ENCODE measurements around the gene STX11.
A peak's percentile ranks its signal among the peaks of the same experiment; 100 is the strongest.

The STX11 gene

DNA sequence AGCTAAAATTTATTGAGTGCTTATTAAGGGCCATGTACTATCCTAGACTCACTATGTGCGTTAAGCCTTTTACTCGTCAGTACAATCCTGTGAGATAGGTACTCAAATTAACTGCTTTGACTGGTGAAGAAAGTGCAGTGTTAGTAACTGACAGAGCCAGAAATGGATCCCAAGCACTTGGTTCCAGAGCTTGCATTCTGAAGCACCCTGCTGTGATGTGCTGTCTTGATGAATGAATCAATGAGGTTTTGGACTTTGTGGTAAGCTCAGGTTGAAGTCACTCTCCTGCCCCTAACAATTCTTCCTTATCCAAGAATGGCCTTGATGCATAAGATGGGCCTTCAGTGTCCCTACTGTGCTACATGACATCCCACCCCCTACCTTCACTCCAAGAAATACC is 3.7 kb downstream of the STX11 start:
- Mint-ChIP-seq H3K9me3 (no peaks in the 10 kb centered on the region), H3K4me3 (peak overlapping the region; percentile 17 to 33), H3K27me3 (peaks cover 5% of the 10 kb centered on the region), H3K27ac (no peak overlapping the region), H3K4me1 (peaks cover 80% of the 10 kb centered on the region)
- no peak for ATAC-seq
- no peak for DNase-seq

DNA sequence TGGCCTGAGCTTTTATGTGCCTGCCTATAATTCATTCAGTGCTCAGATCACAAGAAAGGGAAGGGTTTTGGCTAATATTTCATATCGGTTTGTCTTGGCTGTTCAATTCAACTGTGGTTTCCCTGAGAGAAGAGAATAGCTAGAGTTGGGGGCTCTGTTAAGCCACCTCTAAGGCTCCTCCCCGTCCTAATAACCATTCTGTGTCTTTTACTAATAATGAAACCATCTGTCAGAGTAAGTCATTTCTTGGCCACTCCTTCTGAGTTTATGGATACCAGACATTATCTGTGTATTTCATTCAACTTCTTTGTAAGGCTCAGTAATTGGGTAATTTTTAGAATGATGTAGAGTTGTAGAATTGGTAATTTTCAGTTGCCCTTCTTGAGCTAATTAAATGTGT is 5.2 kb downstream of the STX11 start:
- Mint-ChIP-seq H3K4me1 (peaks cover 74% of the 10 kb centered on the region), H3K9me3 (no peaks in the 10 kb centered on the region), H3K27me3 (no peaks in the 10 kb centered on the region), H3K4me3 (peak overlapping the region; percentile 53 to 67), H3K27ac (peak overlapping the region in 1 of 2 donors; percentile 20)
- no peak for DNase-seq
- ATAC-seq: peak; percentile 39

DNA sequence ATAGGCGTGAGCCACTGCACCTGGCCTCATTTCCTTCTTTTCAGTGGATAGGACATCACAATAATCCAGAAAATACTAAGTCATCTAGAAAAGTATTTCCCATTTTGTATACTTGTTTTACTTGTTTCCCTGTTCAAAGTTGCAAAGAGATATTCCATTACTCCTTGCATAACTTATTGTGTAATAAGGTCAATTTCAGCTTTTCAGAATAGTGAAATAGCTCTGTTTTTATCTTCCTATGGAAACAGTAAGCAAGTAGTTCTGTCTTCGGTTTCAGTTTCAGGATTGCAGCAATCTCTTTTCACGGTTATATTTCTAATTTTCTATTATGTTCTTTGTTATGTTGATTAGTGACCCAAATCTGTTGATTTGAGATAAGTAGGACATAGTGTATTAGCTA is 6.0 kb downstream of the STX11 start:
- Mint-ChIP-seq H3K4me1 (peaks cover 72% of the 10 kb centered on the region), H3K9me3 (no peaks in the 10 kb centered on the region), H3K27me3 (no peaks in the 10 kb centered on the region), H3K27ac (peak overlapping the region in 1 of 2 donors; percentile 83), H3K4me3 (peak overlapping the region; percentile 64 to 70)
- DNase-seq (no peak), ATAC-seq (no peak)

DNA sequence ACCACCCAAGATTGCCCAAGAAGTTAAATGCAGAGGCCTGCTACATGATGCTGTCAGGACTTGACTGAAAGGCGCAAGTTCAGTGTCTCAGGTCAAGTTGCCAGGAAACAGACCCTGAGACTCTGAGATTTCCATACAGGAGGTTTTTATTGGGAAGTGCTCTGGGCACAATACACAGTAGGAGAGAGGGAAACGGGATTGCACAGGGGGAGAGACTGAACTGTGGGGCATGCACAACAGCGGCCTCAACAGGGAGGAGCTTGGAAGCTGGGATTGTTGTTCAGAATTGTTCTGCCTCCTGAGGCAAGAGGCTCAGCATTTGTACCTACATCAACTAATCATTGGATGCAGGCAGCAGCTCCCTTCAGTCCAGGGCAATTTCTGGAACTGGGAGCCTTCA is 6.7 kb downstream of the STX11 start:
- Mint-ChIP-seq H3K4me3 (no peak overlapping the region), H3K9me3 (no peaks in the 10 kb centered on the region), H3K4me1 (peaks cover 69% of the 10 kb centered on the region), H3K27ac (no peak overlapping the region), H3K27me3 (no peaks in the 10 kb centered on the region)
- DNase-seq (no peak), ATAC-seq (no peak)

DNA sequence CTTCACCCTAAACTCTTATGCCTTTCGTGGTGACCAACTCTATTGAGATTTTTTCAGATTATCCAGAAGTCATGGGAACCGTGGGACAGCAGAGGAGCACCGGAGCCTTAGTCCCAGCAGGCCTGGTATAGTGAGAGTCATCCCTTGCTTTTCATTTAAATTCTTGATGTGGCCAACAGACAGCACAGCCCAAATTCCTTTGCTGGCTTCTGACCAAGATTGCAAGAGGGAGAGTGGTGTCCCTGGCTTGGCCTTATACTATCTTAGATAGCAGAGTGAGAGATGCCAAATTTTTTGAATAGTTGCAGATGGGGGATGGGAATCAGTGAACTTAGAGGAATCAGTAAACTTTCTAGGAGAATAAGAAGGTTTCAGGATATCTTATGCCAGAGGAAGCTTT is 7.8 kb downstream of the STX11 start:
- H3K4me1 Mint-ChIP-seq: peaks cover 66% of the 10 kb centered on the region
- no peak overlapping the region for H3K4me3 Mint-ChIP-seq
- DNase-seq (no peak), ATAC-seq (no peak)
- H3K9me3 Mint-ChIP-seq: no peaks in the 10 kb centered on the region
- H3K27ac Mint-ChIP-seq: peak overlapping the region in 1 of 2 donors; percentile 52
- H3K27me3 Mint-ChIP-seq: no peaks in the 10 kb centered on the region

DNA sequence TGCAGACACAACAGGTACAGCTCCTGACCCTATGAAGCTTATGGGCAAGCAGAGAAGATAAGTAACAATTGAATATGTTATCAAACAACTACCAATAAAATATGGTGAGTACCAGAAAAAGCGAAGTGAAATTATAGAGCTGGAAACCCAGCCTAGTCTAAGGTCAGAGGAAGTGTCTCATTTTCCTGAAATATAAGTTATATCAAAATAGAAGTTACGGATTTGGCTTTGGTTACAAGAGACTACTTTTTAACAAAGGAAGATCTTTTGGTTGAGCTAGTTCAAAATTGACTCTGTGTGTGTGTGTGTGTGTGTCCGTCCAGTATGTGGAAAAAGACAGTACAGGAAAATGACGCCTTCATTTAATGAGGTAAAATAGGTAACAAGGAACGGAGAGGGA is 8.9 kb downstream of the STX11 start:
- peaks cover 55% of the 10 kb centered on the region for H3K4me1 Mint-ChIP-seq
- H3K27me3 Mint-ChIP-seq: no peaks in the 10 kb centered on the region
- no peak overlapping the region for H3K4me3 Mint-ChIP-seq
- no peak for ATAC-seq
- no peak overlapping the region for H3K27ac Mint-ChIP-seq
- DNase-seq: no peak
- H3K9me3 Mint-ChIP-seq: no peaks in the 10 kb centered on the region

DNA sequence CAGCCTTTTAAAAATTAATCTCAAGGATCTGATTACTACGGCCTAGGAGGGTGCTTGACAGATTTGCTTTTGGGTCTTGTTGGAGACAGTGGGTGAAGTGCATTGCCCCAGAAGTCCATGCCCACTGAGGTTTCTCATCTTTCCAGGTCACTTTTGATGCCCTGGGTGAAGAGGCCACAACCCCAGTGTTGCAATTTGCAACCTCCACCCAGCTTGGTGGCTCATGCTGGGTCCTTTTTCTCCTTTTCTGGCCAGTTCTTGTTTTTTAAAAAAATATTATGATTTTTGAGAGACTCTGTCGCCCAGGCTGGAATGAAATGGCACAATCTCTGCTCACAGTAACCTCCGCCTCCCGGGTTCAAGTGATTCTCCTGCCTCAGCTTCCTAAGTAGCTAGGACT is 9.4 kb downstream of the STX11 start:
- Mint-ChIP-seq H3K27me3 (no peaks in the 10 kb centered on the region), H3K9me3 (no peaks in the 10 kb centered on the region), H3K4me3 (no peak overlapping the region), H3K27ac (no peak overlapping the region), H3K4me1 (peaks cover 50% of the 10 kb centered on the region)
- no peak for ATAC-seq
- DNase-seq: no peak

DNA sequence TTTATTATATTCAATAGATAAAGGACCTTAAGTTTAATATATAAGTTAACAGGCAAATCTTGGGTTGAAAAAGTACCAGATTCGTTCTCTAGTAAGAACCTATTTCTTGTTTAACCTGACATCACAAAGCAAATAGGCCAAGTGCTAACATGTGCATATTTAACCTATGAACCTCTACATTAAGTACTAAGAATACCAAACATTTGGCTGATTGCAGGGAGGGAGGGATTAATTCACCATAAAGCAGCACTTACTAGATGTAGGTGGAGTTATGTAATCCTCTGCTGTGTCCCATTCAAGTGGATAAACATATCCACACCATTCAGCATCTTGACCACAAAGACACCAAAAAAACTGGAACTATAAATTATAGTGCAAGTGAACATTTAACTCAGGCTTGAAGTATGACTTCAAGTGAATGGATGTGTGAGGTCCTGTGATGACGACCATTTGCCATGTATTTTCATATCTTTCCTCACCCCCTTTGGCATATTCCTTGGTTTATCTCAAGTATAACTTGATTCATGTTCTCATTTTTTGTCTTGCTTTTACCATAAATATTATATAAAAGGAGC is 10.2 kb downstream of the STX11 start:
- no peak for ATAC-seq
- Mint-ChIP-seq H3K27ac (peak overlapping the region in 1 of 2 donors; percentile 57), H3K9me3 (no peaks in the 10 kb centered on the region), H3K4me1 (peaks cover 42% of the 10 kb centered on the region), H3K4me3 (no peak overlapping the region), H3K27me3 (no peaks in the 10 kb centered on the region)
- no peak for DNase-seq

DNA sequence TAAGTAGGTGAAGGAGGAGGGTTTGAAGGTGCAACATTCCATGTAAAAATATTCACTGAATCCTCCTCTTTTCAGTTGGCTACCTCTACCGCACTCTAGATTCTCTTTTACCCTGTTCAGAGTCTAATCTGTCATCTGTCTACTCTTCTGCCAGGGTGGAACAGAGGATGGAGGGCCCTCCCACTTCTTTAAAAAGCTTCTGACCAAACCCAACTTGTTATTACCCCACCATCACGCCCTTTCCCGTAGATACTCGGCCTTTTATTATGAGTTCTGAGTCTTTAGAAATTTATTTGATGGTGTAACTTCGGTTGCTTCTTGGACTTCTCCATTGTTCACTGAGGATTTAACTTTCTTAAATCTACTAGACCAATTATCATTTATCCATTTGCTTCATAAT is 11.7 kb downstream of the STX11 start:
- Mint-ChIP-seq H3K4me3 (no peak overlapping the region), H3K27ac (no peak overlapping the region), H3K4me1 (peaks cover 27% of the 10 kb centered on the region), H3K9me3 (no peaks in the 10 kb centered on the region), H3K27me3 (no peaks in the 10 kb centered on the region)
- DNase-seq: no peak
- ATAC-seq: no peak

DNA sequence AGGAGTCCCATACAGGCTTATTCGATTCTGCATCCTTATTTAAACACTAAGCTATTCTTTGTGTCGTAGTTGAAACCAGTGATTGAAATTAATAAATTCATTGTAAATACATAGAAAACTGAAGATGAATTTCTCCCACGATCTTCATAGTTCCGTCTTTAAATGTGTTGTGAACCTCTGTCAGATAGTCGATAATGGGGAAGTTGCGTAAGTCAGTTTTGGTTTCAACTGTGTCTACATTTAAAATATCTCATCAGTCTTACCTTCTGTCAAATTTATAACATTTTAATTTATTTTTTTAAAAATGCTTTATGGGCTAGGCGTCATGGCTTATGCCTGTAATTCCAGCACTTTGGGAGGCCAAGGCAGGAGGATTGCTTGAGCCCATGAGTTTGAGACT is 12.7 kb downstream of the STX11 start:
- ATAC-seq (no peak), DNase-seq (no peak)
- Mint-ChIP-seq H3K27ac (no peak overlapping the region), H3K9me3 (no peaks in the 10 kb centered on the region), H3K27me3 (no peaks in the 10 kb centered on the region), H3K4me1 (peaks cover 17% of the 10 kb centered on the region), H3K4me3 (no peak overlapping the region)

DNA sequence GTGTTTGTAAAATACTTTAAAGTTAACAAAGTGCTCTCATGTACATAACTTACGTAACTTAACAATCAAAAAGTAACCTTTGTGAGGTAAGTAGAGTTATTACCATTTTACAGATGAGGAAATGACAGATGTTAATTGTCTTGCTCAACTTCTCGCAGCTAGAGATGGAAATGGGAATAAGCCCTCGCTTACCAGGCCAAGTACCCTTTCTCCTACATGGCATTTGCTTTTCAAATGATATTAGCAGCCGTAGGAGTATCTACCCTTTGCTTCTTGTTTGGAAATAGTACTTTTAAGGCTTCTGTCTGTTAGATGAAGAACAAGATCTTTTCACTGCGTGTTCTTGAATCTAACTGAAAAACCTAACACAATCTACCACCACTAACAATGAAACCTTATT is 15.5 kb downstream of the STX11 start:
- Mint-ChIP-seq H3K9me3 (no peaks in the 10 kb centered on the region), H3K27ac (no peak overlapping the region), H3K4me1 (peaks cover 7% of the 10 kb centered on the region), H3K4me3 (no peak overlapping the region), H3K27me3 (no peaks in the 10 kb centered on the region)
- no peak for DNase-seq
- ATAC-seq: no peak

DNA sequence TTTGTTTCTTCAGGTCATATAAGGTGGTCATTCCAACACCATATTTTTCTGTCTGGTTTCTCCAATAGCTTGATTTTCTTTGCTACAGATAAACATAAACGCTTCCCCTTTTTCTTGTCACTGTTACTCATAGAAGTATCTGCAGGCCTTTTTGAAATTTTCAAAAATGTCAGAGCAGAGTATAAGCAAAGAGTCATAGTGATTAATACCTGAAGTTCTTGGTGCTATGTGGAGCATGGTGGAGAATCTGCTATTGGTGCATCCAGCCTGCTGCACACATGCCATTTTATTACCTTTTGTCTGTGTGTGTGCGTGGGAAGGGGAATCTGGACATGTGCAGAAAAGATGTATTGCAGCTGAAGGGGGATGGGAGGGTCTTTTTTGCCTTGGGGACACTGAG is 19.7 kb downstream of the STX11 start:
- H3K27me3 Mint-ChIP-seq: no peaks in the 10 kb centered on the region
- DNase-seq: no peak
- no peak for ATAC-seq
- no peak overlapping the region for H3K4me3 Mint-ChIP-seq
- H3K9me3 Mint-ChIP-seq: no peaks in the 10 kb centered on the region
- no peak overlapping the region for H3K27ac Mint-ChIP-seq
- H3K4me1 Mint-ChIP-seq: peaks cover 11% of the 10 kb centered on the region

DNA sequence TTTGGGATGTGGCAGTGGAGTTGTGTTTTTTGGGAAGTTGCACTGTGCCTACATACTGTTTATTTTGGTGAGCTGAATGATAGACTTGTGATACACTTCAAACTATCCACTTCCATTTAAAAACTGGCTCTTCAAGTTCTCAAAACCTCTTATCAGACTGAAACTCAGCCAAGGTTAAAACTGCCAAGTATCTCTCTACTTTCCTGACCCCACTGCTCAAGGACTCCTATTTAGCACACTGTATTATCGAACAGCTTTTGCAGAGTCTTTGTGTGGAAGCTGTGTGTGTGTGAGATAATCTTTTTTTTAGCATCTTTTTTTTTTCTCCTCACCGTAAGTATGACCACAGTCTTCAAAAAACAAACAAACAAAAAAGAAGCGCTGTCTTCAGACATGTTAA is 21.1 kb downstream of the STX11 start:
- DNase-seq: no peak
- H3K27me3 Mint-ChIP-seq: no peaks in the 10 kb centered on the region
- no peak overlapping the region for H3K4me3 Mint-ChIP-seq
- ATAC-seq: no peak
- no peak overlapping the region for H3K27ac Mint-ChIP-seq
- no peaks in the 10 kb centered on the region for H3K9me3 Mint-ChIP-seq
- peaks cover 13% of the 10 kb centered on the region for H3K4me1 Mint-ChIP-seq

DNA sequence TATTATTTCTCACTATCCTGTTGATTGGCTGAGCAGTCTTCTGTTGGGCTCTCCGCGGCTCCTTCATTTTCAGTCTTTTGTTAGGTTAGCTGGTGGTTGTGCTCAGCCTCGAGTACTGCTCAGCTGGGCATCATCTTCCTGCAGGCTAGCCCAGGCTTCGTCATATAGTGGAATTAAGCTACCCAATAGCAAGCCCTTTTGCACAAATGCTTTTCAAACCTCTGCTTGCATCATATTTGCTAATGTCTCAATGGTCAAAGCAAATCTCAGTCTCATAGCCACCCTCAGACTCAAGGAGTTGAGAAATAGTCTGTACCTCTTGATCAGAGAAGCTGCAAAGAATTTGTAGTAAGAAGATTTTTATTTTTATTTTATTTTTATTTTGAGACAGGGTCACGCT is 23.7 kb downstream of the STX11 start:
- H3K4me3 Mint-ChIP-seq: no peak overlapping the region
- H3K27me3 Mint-ChIP-seq: no peaks in the 10 kb centered on the region
- peaks cover 33% of the 10 kb centered on the region for H3K4me1 Mint-ChIP-seq
- no peak overlapping the region for H3K27ac Mint-ChIP-seq
- ATAC-seq: no peak
- no peaks in the 10 kb centered on the region for H3K9me3 Mint-ChIP-seq
- no peak for DNase-seq

DNA sequence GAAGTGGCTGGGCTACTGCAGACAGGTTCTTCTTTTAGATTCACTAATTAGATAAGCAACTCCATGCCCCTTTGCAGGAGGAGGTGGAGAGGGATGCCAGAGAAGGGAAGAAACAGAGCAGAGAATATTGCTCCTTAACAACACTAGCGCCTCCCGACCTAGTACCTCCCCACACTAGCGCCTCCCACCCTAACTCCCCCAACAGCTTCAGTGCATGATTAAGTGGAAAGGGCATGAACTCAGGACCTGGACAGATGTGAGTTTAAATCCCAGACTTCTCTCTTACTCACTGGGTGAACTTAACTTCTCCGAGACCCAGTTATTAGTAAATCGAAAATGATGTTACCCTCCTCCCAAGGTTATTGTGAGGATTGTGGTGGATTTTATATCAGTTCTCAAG is 25.7 kb downstream of the STX11 start:
- peaks cover 51% of the 10 kb centered on the region for H3K4me1 Mint-ChIP-seq
- ATAC-seq (no peak), DNase-seq (no peak)
- no peak overlapping the region for H3K27ac Mint-ChIP-seq
- H3K4me3 Mint-ChIP-seq: no peak overlapping the region
- H3K27me3 Mint-ChIP-seq: no peaks in the 10 kb centered on the region
- H3K9me3 Mint-ChIP-seq: peaks cover 0 to 4% of the 10 kb centered on the region in 2 donors

DNA sequence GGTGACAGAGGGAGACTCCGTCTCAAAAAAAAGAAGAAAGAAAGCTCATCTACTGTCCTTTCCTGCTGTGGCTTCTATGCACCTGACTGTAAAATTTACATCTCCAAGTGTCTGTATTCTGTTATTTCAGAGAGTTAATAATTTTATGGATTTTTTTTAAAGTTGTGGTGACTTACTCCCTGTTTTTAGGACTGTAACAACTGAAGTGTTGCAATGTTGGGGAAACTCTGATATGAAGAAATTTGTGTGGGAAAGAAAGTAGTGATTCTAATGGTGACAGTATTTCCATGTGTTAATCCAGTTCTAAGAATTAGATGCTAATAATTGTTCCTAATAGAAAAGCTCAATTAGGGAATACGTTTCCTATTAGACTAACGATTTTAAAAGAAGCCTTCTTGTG is 27.4 kb downstream of the STX11 start:
- Mint-ChIP-seq H3K27me3 (no peaks in the 10 kb centered on the region), H3K9me3 (peaks cover 0 to 4% of the 10 kb centered on the region in 2 donors), H3K4me1 (peaks cover 62% of the 10 kb centered on the region), H3K4me3 (no peak overlapping the region), H3K27ac (peak overlapping the region in 1 of 2 donors; percentile 21)
- ATAC-seq (no peak), DNase-seq (no peak)

DNA sequence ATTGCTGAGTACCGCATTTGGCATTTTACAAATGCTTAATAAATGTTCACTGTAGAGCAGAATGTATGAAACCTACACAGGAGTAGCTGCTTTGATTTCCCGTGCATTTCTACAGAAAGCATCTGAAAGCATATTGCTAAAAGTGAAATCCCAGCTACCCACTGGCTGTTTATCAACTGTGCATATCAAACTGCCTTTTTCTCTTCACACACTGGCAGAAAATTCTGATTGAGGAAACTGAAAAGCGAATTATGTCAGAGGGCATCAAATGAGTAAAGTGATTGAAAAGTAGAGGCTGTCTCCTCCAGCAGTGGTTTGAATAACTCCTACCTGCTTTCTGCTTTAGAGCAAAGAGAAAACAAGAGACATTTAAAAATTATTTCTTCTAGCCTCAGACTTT is 28.0 kb downstream of the STX11 start:
- no peak overlapping the region for H3K27ac Mint-ChIP-seq
- H3K4me1 Mint-ChIP-seq: peaks cover 62% of the 10 kb centered on the region
- peaks cover 0 to 4% of the 10 kb centered on the region in 2 donors for H3K9me3 Mint-ChIP-seq
- ATAC-seq (peak; percentile 79), DNase-seq (no peak)
- H3K4me3 Mint-ChIP-seq: peak overlapping the region in 1 of 2 donors; percentile 4
- H3K27me3 Mint-ChIP-seq: no peaks in the 10 kb centered on the region

Measured in stimulated activated naive CD8-positive, alpha-beta T cell treated with anti-CD3 and anti-CD28 coated beads, Interleukin-15, amount 100 ng/mL, for 72 hours (primary cell).